HEK293 (cell line): Measurements from ENCODE around the gene POP7.

ENCODE experiments used
- GLI2 ChIP-seq: fragments of 450-650 bp; formaldehyde crosslinking; IDR thresholded peaks from 2 replicates; pipeline ENCODE4; 2017; ENCODE audit warnings: missing biosample characterization, missing genetic modification characterization, low read depth, borderline replicate concordance
- HOXA7 ChIP-seq: sonication (generic); formaldehyde crosslinking; IDR thresholded peaks from 2 replicates; pipeline ENCODE4 v1.8.1; 2022; ENCODE audit warnings: missing genetic modification reagents, borderline replicate concordance
- IKZF3 ChIP-seq: fragments of 450-650 bp; IDR thresholded peaks from 2 replicates; pipeline ENCODE4 v1.5.0; 2018; ENCODE audit warnings: missing biosample characterization, mild to moderate bottlenecking, missing genetic modification characterization, moderate library complexity
- KLF7 ChIP-seq: fragments of 450-650 bp; formaldehyde crosslinking; IDR thresholded peaks from 2 replicates; pipeline ENCODE4 v1.5.1; 2016; ENCODE audit warnings: missing biosample characterization, missing genetic modification characterization, borderline replicate concordance
- PRDM1 ChIP-seq: fragments of 450-650 bp; formaldehyde crosslinking; IDR thresholded peaks from 2 replicates; pipeline ENCODE4; 2016; ENCODE audit warnings: missing biosample characterization, missing genetic modification characterization
- TSHZ1 ChIP-seq: fragments of 450-650 bp; formaldehyde crosslinking; IDR thresholded peaks from 2 replicates; pipeline ENCODE4 v1.5.1; 2016; ENCODE audit warnings: missing biosample characterization, missing genetic modification characterization, borderline replicate concordance
- ZBTB21 ChIP-seq: fragments of 450-650 bp; formaldehyde crosslinking; IDR thresholded peaks from 2 replicates; pipeline ENCODE4 v1.5.1; 2017; ENCODE audit warnings: missing biosample characterization, missing genetic modification characterization
- ZBTB49 ChIP-seq: fragments of 450-650 bp; formaldehyde crosslinking; IDR thresholded peaks from 2 replicates; pipeline ENCODE4 v1.5.1; 2016; ENCODE audit warnings: missing biosample characterization, missing genetic modification characterization, low read depth
- ZBTB7A ChIP-seq: fragments of 450-650 bp; formaldehyde crosslinking; IDR thresholded peaks from 2 replicates; pipeline ENCODE4 v1.5.1; 2016; ENCODE audit warnings: low read depth, missing biosample characterization, missing genetic modification characterization
- ZBTB8A ChIP-seq: fragments of 450-650 bp; formaldehyde crosslinking; IDR thresholded peaks from 2 replicates; pipeline ENCODE4 v1.5.1; 2016; ENCODE audit warnings: missing biosample characterization, missing genetic modification characterization
- ZEB2 ChIP-seq: fragments of 450-650 bp; formaldehyde crosslinking; IDR thresholded peaks from 2 replicates; pipeline ENCODE4 v1.5.1; 2016; ENCODE audit warnings: missing biosample characterization, missing genetic modification characterization
- ZNF174 ChIP-seq: fragments of 450-650 bp; formaldehyde crosslinking; IDR thresholded peaks from 2 replicates; pipeline ENCODE4 v1.5.0; 2017; ENCODE audit warnings: missing biosample characterization, mild to moderate bottlenecking, missing genetic modification characterization
- ZNF2 ChIP-seq: fragments of 450-650 bp; formaldehyde crosslinking; IDR thresholded peaks from 2 replicates; pipeline ENCODE4 v1.5.1; 2016; ENCODE audit warnings: missing biosample characterization, missing genetic modification characterization
- ZNF214 ChIP-seq: fragments of 450-650 bp; formaldehyde crosslinking; IDR thresholded peaks from 2 replicates; pipeline ENCODE4 v1.5.1; 2017; ENCODE audit warnings: missing biosample characterization, mild to moderate bottlenecking, missing genetic modification characterization, borderline replicate concordance
- ZNF341 ChIP-seq: fragments of 450-650 bp; formaldehyde crosslinking; IDR thresholded peaks from 2 replicates; pipeline ENCODE4; 2016; ENCODE audit warnings: low read depth, missing biosample characterization, missing genetic modification characterization
- ZNF391 ChIP-seq: fragments of 450-650 bp; formaldehyde crosslinking; IDR thresholded peaks from 2 replicates; pipeline ENCODE4 v1.5.1; 2016; ENCODE audit warnings: low read depth, missing biosample characterization, missing genetic modification characterization, borderline replicate concordance
- ZNF560 ChIP-seq: fragments of 450-650 bp; formaldehyde crosslinking; IDR thresholded peaks from 2 replicates; pipeline ENCODE4 v1.5.1; 2017; ENCODE audit warnings: missing biosample characterization, missing genetic modification characterization, borderline replicate concordance
- ZNF571 ChIP-seq: fragments of 450-650 bp; formaldehyde crosslinking; IDR thresholded peaks from 2 replicates; pipeline ENCODE4 v1.5.0; 2017; ENCODE audit warnings: missing biosample characterization, missing genetic modification characterization
- ZNF600 ChIP-seq: fragments of 450-650 bp; formaldehyde crosslinking; IDR thresholded peaks from 2 replicates; pipeline ENCODE4 v1.5.1; 2016; ENCODE audit warnings: missing biosample characterization, missing genetic modification characterization
- ZNF624 ChIP-seq: fragments of 450-650 bp; formaldehyde crosslinking; IDR thresholded peaks from 2 replicates; pipeline ENCODE4 v1.5.1; 2017; ENCODE audit warnings: missing biosample characterization, missing genetic modification characterization
- ZNF639 ChIP-seq: fragments of 450-650 bp; formaldehyde crosslinking; IDR thresholded peaks from 2 replicates; pipeline ENCODE4 v1.5.1; 2016; ENCODE audit warnings: missing biosample characterization, missing genetic modification characterization
- ZNF654 ChIP-seq: fragments of 450-650 bp; formaldehyde crosslinking; IDR thresholded peaks from 2 replicates; pipeline ENCODE4 v1.5.1; 2016; ENCODE audit warnings: low read depth, missing biosample characterization, missing genetic modification characterization
- ZNF692 ChIP-seq: fragments of 450-650 bp; formaldehyde crosslinking; IDR thresholded peaks from 2 replicates; pipeline ENCODE4 v1.5.1; 2016; ENCODE audit warnings: missing biosample characterization, missing genetic modification characterization
- TF ChIP-seq, protein P1 (sequence below): fragments of 450-650 bp; formaldehyde crosslinking; IDR thresholded peaks from 2 replicates; pipeline ENCODE4 v1.5.1; 2016; ENCODE audit warnings: missing biosample characterization, missing genetic modification characterization
- TF ChIP-seq, protein P2 (sequence below): fragments of 450-650 bp; formaldehyde crosslinking; IDR thresholded peaks from 2 replicates; pipeline ENCODE4 v1.5.1; 2016; ENCODE audit warnings: missing biosample characterization, missing genetic modification characterization

The POP7 gene

DNA sequence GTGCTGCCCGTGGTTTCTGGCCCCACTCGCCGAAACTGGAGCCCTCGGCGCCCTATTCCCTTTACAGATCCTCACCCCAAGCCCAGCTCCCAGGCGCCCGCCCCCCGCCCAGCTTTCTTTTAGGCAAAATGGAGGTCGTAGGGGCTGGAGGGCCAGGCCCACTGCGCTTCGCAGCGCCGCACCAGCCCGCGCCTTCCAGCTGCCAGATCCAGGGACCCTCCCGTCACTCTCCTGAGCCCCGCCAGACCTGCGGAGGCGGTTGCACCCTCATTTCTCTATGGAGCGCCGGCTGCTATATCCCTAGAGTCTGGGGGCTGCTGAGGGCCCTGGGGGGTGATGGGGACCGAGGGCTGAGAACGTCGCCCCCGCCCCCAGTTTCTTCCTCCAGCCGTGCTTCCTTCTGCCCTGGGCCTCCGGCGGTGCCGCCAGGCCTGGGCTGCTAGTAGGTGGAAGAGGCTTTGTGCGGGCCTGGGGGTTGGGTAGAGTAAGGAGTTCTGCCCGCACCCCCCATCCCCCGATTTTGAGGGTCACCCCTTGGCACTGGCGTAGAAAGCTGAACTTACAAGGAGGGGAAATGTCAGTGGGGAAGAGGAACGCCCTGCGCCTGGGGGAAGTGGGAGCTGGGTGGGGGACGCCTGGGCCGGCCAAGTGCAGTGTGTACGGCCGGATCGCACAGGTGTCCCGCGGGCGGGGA lies 31.4 kb upstream of the POP7 start (continued):
- TF ChIP-seq KLF7 (tag by site-specific recombination) (no peak), GLI2 (tag by site-specific recombination) (no peak), ZNF560 (tag by site-specific recombination) (no peak), ZNF624 (no peak), ZNF692 (no peak), ZNF600 (no peak), TSHZ1 (no peak), IKZF3 (tag by site-specific recombination) (no peak), ZBTB8A (peak; percentile 71), ZNF639 (tag by site-specific recombination) (no peak), ZNF571 (no peak), ZBTB21 (tag by site-specific recombination) (no peak), ZNF2 (no peak), PRDM1 (tag by site-specific recombination) (no peak), ZNF341 (tag by site-specific recombination) (no peak), ZNF391 (no peak), ZBTB49 (tag by site-specific recombination) (no peak), ZNF654 (tag by site-specific recombination) (no peak), ZBTB7A (tag by site-specific recombination) (no peak), ZEB2 (tag by site-specific recombination) (0 out of 2 replicates have a peak, but pooled peaks have one; percentile 23), HOXA7 (CRISPR knock-in tag) (no peak), ZNF214 (tag by site-specific recombination) (no peak), ZNF174 (tag by site-specific recombination) (no peak)
- TF ChIP-seq, protein P1, sequence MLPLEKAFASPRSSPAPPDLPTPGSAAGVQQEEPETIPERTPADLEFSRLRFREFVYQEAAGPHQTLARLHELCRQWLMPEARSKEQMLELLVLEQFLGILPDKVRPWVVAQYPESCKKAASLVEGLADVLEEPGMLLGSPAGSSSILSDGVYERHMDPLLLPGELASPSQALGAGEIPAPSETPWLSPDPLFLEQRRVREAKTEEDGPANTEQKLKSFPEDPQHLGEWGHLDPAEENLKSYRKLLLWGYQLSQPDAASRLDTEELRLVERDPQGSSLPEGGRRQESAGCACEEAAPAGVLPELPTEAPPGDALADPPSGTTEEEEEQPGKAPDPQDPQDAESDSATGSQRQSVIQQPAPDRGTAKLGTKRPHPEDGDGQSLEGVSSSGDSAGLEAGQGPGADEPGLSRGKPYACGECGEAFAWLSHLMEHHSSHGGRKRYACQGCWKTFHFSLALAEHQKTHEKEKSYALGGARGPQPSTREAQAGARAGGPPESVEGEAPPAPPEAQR: no peak
- TF ChIP-seq, protein P2, sequence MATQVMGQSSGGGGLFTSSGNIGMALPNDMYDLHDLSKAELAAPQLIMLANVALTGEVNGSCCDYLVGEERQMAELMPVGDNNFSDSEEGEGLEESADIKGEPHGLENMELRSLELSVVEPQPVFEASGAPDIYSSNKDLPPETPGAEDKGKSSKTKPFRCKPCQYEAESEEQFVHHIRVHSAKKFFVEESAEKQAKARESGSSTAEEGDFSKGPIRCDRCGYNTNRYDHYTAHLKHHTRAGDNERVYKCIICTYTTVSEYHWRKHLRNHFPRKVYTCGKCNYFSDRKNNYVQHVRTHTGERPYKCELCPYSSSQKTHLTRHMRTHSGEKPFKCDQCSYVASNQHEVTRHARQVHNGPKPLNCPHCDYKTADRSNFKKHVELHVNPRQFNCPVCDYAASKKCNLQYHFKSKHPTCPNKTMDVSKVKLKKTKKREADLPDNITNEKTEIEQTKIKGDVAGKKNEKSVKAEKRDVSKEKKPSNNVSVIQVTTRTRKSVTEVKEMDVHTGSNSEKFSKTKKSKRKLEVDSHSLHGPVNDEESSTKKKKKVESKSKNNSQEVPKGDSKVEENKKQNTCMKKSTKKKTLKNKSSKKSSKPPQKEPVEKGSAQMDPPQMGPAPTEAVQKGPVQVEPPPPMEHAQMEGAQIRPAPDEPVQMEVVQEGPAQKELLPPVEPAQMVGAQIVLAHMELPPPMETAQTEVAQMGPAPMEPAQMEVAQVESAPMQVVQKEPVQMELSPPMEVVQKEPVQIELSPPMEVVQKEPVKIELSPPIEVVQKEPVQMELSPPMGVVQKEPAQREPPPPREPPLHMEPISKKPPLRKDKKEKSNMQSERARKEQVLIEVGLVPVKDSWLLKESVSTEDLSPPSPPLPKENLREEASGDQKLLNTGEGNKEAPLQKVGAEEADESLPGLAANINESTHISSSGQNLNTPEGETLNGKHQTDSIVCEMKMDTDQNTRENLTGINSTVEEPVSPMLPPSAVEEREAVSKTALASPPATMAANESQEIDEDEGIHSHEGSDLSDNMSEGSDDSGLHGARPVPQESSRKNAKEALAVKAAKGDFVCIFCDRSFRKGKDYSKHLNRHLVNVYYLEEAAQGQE (tag by site-specific recombination): no peak
